Smooth muscle cell (in vitro differentiated cells): ENCODE data around the gene PDE8A. TPM values are rescaled to one million over a fixed set of nuclear protein-coding genes. Genes with fewer than 3 reads are reported as not detected.

Source experiments
- DNase-seq: peaks from one replicate; lab custom pipeline; 2025; ENCODE audit not compliant: unreplicated experiment; lab: John Stamatoyannopoulos, UW
- H2AFZ ChIP-seq: fragments of 200-600 bp; sonication (generic); 2 replicates; pipeline ENCODE4 v1.6.0; 2016; ENCODE audit warnings: antibody characterized with exemption, low read depth, mild to moderate bottlenecking
- H3F3A ChIP-seq: fragments of 200-600 bp; sonication (generic); 2 replicates; pipeline ENCODE4 v1.6.0; 2017; ENCODE audit warnings: antibody characterized with exemption, low read depth
- H3K27ac ChIP-seq: fragments of 200-600 bp; sonication (generic); 2 replicates; pipeline ENCODE4 v1.5.1; 2016; ENCODE audit warnings: low read depth, mild to moderate bottlenecking
- H3K27me3 ChIP-seq: fragments of 200-600 bp; sonication (generic); 2 replicates; pipeline ENCODE4 v1.6.1; 2016; ENCODE audit warnings: low read depth, mild to moderate bottlenecking
- H3K36me3 ChIP-seq: fragments of 200-600 bp; sonication (generic); 2 replicates; pipeline ENCODE4 v1.5.1; 2016; ENCODE audit warnings: low read depth
- H3K4me1 ChIP-seq: fragments of 200-600 bp; sonication (generic); 2 replicates; pipeline ENCODE4 v1.5.1; 2016; ENCODE audit warnings: low read depth
- H3K4me2 ChIP-seq: fragments of 200-600 bp; sonication (generic); 2 replicates; pipeline ENCODE4 v1.6.0; 2016; ENCODE audit warnings: mild to moderate bottlenecking
- H3K4me3 ChIP-seq: fragments of 200-600 bp; sonication (generic); 2 replicates; pipeline ENCODE4 v1.5.1; 2016; ENCODE audit warnings: mild to moderate bottlenecking
- H3K79me2 ChIP-seq: fragments of 200-600 bp; sonication (generic); 2 replicates; pipeline ENCODE4 v1.6.0; 2016; ENCODE audit warnings: low read depth, mild to moderate bottlenecking
- H3K9ac ChIP-seq: fragments of 200-600 bp; sonication (generic); 2 replicates; pipeline ENCODE4 v1.6.0; 2016; ENCODE audit warnings: low read depth
- H3K9me3 ChIP-seq: fragments of 200-600 bp; sonication (generic); replicated peaks from 2 replicates; pipeline ENCODE4 v1.5.1; 2016; ENCODE audit warnings: low read depth
- H4K20me1 ChIP-seq: fragments of 200-600 bp; sonication (generic); 2 replicates; pipeline ENCODE4 v1.6.0; 2016; ENCODE audit warnings: low read depth
- CTCF ChIP-seq: fragments of 200-600 bp; sonication (generic); IDR thresholded peaks from 2 replicates; pipeline ENCODE4 v1.5.1; 2017; ENCODE audit warnings: borderline replicate concordance, mild to moderate bottlenecking, antibody characterized with exemption; ENCODE audit not compliant: insufficient read depth, poor library complexity, severe bottlenecking
- WGBS: methylation state at CpG from one replicate; pipeline ENCODE4 v1.1.7; 2016; ENCODE audit warnings: low lambda C conversion rate; 5-methylcytosine and 5-hydroxymethylcytosine counted together
- polyA plus RNA-seq: library from polyadenylated mRNA; unstranded; fragments of >200 nt; fragmentation: Nextera tagmentation; extraction: Ambion mirVana; gene quantifications from 2 replicates; pipeline ENCODE4 v1.2.1, GENCODE V29; 2016
- total RNA-seq: library from RNA; depleted of rRNA; stranded (reverse); fragments of >200 nt; gene quantifications from 2 replicates; pipeline ENCODE4 v1.2.3, GENCODE V29; 2014

Gene PDE8A
- total and polyA plus RNA-seq, 2 experiments from 2014 or later, result 5.5 to 19.8 TPM

- H3K27me3 ChIP-seq, result no peaks in the 10 kb centered on the region
- no peaks in the 10 kb centered on the region for H3K36me3 ChIP-seq
- H3F3A ChIP-seq, result no peaks in the 10 kb centered on the region
- peaks cover 80% of the 10 kb centered on the region for H4K20me1 ChIP-seq
- H3K9ac ChIP-seq, result no peak overlapping the region
- 92% methylated on average over 4 of the region's 4 CpGs for WGBS
- no peak overlapping the region for H3K27ac ChIP-seq
- H3K4me2 ChIP-seq, result no peak overlapping the region
- no peak for TF ChIP-seq CTCF
- H3K9me3 ChIP-seq, result no peaks in the 10 kb centered on the region
- H3K4me3 ChIP-seq, result no peak overlapping the region
- peaks cover 31% of the 10 kb centered on the region for H3K79me2 ChIP-seq
- no peak overlapping the region for H2AFZ ChIP-seq
- no peak for DNase-seq
- no peaks in the 10 kb centered on the region for H3K4me1 ChIP-seq
Observed at GRCh38 chr15:85007741-85008397, 26.2 kb downstream of the PDE8A start.

GRCh38 chr15:85008474-85009260 is 27.0 kb downstream of the PDE8A start:
- Histone ChIP-seq H3K27me3 (no peaks in the 10 kb centered on the region), H3K79me2 (peaks cover 37% of the 10 kb centered on the region), H3K9ac (no peak overlapping the region), H4K20me1 (peaks cover 81% of the 10 kb centered on the region), H3K36me3 (no peaks in the 10 kb centered on the region), H3F3A (no peaks in the 10 kb centered on the region), H3K4me2 (no peak overlapping the region), H2AFZ (no peak overlapping the region), H3K9me3 (no peaks in the 10 kb centered on the region), H3K4me1 (no peaks in the 10 kb centered on the region), H3K4me3 (no peak overlapping the region), H3K27ac (no peak overlapping the region)
- no peak for DNase-seq
- TF ChIP-seq CTCF, result no peak
- WGBS, result 96% methylated on average over 5 of the region's 5 CpGs

GRCh38 chr15:85009435-85009834 is 27.8 kb downstream of the PDE8A start:
- DNase-seq, result no peak
- peaks cover 79% of the 10 kb centered on the region for H4K20me1 ChIP-seq
- H3K27me3 ChIP-seq, result no peaks in the 10 kb centered on the region
- TF ChIP-seq CTCF, result no peak
- no peaks in the 10 kb centered on the region for H3K9me3 ChIP-seq
- 77% methylated on average over 2 of the region's 2 CpGs for WGBS
- no peaks in the 10 kb centered on the region for H3K36me3 ChIP-seq
- no peak overlapping the region for H3K4me3 ChIP-seq
- no peaks in the 10 kb centered on the region for H3K4me1 ChIP-seq
- H3K9ac ChIP-seq, result no peak overlapping the region
- H3K4me2 ChIP-seq, result no peak overlapping the region
- H3K79me2 ChIP-seq, result peaks cover 37% of the 10 kb centered on the region
- no peak overlapping the region for H3K27ac ChIP-seq
- H3F3A ChIP-seq, result no peaks in the 10 kb centered on the region
- H2AFZ ChIP-seq, result no peak overlapping the region

DNA sequence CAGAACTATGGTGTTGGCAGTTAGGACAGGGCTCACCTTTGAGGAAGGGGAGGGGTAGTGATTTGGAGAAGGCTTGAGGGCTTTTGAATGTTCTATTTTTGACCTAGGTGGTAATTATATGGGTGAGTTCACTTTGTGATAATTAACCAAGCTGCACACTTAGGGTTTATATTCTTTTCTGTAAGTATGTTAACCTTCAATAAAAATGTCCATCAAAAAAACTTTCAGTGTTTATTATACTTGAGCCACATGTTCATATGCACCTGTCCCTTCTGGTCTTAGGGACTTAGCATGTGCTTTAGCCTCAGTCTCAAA is 28.4 kb downstream of the PDE8A start:
- no peaks in the 10 kb centered on the region for H3F3A ChIP-seq
- no peaks in the 10 kb centered on the region for H3K9me3 ChIP-seq
- H3K4me1 ChIP-seq, result no peaks in the 10 kb centered on the region
- no peak overlapping the region for H3K27ac ChIP-seq
- H3K27me3 ChIP-seq, result no peaks in the 10 kb centered on the region
- no peak for DNase-seq
- H4K20me1 ChIP-seq, result peaks cover 78% of the 10 kb centered on the region
- peaks cover 36% of the 10 kb centered on the region for H3K79me2 ChIP-seq
- no peak overlapping the region for H3K4me2 ChIP-seq
- H3K36me3 ChIP-seq, result no peaks in the 10 kb centered on the region
- H3K4me3 ChIP-seq, result no peak overlapping the region
- no peak overlapping the region for H3K9ac ChIP-seq
- H2AFZ ChIP-seq, result no peak overlapping the region
- TF ChIP-seq CTCF, result no peak
